MM.1S (cell line): ENCODE data around the gene DUSP14.

Experiments used
- EZH2phosphoT487 ChIP-seq: fragments of 300-600 bp; sonication (generic); IDR thresholded peaks from 2 replicates; pipeline ENCODE4 v1.6.1; 2018; ENCODE audit warnings: antibody characterized with exemption, low read length
- TF ChIP-seq, protein P1 (sequence below): fragments of 300-600 bp; sonication (generic); IDR thresholded peaks from 2 replicates; pipeline ENCODE4 v1.5.1; 2016; ENCODE audit warnings: antibody characterized with exemption, low read length, mixed read lengths

DNA sequence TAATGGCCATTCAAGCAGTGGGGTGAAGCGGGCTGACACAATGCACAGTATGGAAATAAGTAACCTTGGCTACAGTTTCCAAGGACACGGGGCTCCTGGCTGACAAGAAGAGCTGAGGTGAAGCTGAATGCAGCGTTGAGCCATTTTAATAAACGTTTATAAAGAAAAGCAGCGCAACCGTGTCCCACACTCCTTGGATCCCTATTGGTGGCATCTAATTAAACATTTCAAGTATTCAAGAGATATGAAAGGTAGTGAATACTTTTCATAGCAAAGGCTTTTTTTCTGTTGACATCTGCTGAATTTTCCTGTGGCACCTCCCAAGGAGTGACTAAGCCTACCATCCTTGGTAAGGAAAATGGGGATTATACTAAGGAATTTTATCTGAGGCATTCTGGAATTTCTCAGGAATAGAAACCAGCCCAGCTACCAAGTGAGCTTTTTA lies 26.5 kb downstream of the DUSP14 start:
- TF ChIP-seq, protein P1, sequence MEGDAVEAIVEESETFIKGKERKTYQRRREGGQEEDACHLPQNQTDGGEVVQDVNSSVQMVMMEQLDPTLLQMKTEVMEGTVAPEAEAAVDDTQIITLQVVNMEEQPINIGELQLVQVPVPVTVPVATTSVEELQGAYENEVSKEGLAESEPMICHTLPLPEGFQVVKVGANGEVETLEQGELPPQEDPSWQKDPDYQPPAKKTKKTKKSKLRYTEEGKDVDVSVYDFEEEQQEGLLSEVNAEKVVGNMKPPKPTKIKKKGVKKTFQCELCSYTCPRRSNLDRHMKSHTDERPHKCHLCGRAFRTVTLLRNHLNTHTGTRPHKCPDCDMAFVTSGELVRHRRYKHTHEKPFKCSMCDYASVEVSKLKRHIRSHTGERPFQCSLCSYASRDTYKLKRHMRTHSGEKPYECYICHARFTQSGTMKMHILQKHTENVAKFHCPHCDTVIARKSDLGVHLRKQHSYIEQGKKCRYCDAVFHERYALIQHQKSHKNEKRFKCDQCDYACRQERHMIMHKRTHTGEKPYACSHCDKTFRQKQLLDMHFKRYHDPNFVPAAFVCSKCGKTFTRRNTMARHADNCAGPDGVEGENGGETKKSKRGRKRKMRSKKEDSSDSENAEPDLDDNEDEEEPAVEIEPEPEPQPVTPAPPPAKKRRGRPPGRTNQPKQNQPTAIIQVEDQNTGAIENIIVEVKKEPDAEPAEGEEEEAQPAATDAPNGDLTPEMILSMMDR, result no peak
- no peak for TF ChIP-seq EZH2phosphoT487
